ENCODE results near the gene KIAA1328. TPM values are rescaled to one million over a fixed set of nuclear protein-coding genes. Genes with fewer than 3 reads are reported as not detected.
"Not testable (repeated sequence)": the region's sequence is repeated elsewhere in the genome, so short reads cannot be mapped to it uniquely, and the experiment has no call there.

The KIAA1328 gene
- polyA plus RNA-seq, 4 donors = 8.9 to 11.3 (median 9.9) TPM

- DNase-seq (ENCODE audit: low read depth in 4 of 4, low spot score in 3 of 4) = not testable (repeated sequence)
Observed at GRCh38 chr18:36879796-36880195, 50.9 kb downstream of the KIAA1328 start.

DNA sequence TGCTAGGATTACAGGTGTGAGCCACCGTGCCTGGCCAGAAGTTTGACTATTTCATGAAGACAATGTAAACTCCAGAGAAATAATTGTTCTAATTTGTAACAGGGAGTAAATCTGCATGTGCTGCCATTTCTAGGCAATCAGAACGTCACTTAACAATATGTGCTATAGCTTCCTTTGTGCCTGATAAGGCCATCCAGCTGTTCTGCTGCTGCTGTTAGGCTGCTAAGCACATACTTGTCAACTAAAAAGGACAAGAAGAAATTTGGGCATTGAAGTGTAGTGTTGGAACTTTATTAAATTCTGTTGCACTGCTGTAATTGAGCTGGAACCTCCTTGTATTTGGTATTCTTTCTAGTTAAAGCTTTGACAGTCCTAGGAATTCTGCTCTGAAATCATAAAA is 57.1 kb downstream of the KIAA1328 start:
- no peak for DNase-seq (ENCODE audit: low read depth in 4 of 4, low spot score in 3 of 4)

DNA sequence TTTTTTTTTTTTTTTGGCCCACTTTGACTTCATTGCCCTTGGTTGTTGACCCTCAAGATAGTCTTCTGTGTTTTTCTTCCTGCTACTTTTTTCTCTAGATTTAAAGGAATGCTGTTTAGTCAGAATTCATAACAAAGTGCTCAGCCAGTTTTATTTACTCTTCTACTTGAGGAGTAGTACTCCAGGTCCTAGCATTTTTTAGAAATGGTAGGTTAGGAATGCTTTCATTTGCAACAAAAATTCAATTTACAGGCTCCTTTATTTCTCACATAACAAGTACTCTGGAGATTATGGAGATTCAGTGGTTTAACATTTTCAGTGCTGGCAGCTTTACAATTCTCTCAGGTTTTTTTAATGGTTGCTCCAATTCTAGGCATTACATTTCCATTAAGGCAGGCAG is 58.2 kb downstream of the KIAA1328 start:
- DNase-seq (ENCODE audit: low read depth in 4 of 4, low spot score in 3 of 4) = no peak

- no peak for DNase-seq (ENCODE audit: low read depth in 4 of 4, low spot score in 3 of 4)
Observed at GRCh38 chr18:36887864-36888263, 58.9 kb downstream of the KIAA1328 start.

- DNase-seq (ENCODE audit: low read depth in 4 of 4, low spot score in 3 of 4) = no peak
Observed at GRCh38 chr18:36888778-36889177, 59.9 kb downstream of the KIAA1328 start.

DNA sequence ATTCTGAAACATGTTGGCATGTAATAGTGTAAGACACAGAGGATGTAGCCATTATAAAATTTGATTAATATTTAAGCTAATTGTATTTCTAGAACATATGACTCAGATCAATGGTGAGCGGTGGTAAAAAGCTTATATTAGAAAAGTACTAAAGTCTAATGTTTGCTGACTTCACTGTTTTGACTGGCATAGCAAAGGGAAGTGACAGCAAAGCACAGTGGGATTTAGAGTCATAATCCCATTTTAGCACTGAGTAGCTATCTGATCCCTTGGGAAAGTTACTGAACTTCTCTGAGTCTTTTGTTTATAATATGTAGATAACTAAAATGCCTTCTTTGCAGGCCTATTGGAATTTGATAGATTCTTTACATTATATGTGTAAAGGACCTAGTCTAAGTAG is 60.4 kb downstream of the KIAA1328 start:
- DNase-seq (ENCODE audit: low read depth in 4 of 4, low spot score in 3 of 4) = no peak

GRCh38 chr18:36889742-36890141 is 60.8 kb downstream of the KIAA1328 start:
- no peak for DNase-seq (ENCODE audit: low read depth in 4 of 4, low spot score in 3 of 4)

DNA sequence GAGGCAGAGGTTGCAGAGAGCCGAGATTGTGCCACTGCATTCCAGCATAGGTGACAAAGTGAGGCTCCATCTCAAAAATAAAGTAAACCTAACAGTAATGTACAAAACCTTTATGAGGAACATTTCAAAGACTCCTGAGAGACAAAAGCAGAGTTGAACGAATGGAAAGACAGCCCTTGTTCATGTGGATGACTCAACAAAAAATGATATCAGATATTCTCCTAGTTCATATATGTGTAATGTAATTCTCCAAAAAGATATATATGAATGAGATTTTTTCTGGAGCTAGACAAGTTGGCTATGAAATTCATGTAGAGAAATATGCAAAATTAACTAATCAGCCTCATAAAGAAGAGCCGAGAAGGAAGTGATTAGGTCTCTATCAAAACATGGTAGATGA is 61.7 kb downstream of the KIAA1328 start:
- no peak for DNase-seq (ENCODE audit: low read depth in 4 of 4, low spot score in 3 of 4)

- no peak for DNase-seq (ENCODE audit: low read depth in 4 of 4, low spot score in 3 of 4)
Observed at GRCh38 chr18:36893227-36893626, 64.3 kb downstream of the KIAA1328 start.

DNA sequence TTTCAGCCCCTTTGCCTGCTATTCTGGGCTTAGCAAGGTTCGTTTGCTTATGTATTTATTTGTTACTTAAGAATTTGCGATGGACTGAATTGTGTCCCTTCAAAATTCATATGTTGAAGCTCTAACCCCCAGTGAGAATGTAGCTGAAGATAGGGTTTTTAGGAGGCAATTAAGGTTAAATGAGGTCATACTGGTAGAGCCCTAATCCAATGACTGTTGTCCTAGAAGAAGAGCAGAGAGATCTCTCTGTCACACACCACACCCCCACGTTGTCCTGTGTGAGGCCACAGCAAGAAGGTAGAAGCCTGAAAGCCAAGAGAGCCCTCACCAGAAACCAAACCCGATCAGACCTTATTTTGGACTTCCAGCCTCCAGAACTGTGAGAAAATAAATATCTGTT is 66.7 kb downstream of the KIAA1328 start:
- DNase-seq (ENCODE audit: low read depth in 4 of 4, low spot score in 3 of 4) = no peak

GRCh38 chr18:36897253-36897652 is 68.3 kb downstream of the KIAA1328 start:
- DNase-seq (ENCODE audit: low read depth in 4 of 4, low spot score in 3 of 4) = no peak

- DNase-seq (ENCODE audit: low read depth in 4 of 4, low spot score in 3 of 4) = no peak
Observed at GRCh38 chr18:36899289-36899688, 70.4 kb downstream of the KIAA1328 start.

DNA sequence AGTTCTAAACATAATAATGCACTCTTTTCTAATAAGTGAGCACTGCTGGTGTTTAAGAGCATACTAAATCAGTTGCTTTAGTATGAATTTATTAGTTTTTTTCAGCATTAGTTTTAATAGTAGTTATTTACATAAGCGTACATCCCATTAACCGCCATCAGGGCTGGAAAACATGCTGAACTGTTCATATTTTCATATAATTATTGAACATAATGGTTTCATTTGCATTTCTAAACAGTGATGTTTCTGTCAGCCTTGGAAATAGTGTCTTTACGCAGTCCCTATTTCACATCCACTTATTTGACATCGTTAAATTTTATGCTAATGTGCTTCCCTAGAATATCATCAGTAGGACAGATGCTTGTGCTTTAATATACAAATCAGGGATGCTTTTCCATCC is 71.5 kb downstream of the KIAA1328 start:
- no peak for DNase-seq (ENCODE audit: low read depth in 4 of 4, low spot score in 3 of 4)

DNA sequence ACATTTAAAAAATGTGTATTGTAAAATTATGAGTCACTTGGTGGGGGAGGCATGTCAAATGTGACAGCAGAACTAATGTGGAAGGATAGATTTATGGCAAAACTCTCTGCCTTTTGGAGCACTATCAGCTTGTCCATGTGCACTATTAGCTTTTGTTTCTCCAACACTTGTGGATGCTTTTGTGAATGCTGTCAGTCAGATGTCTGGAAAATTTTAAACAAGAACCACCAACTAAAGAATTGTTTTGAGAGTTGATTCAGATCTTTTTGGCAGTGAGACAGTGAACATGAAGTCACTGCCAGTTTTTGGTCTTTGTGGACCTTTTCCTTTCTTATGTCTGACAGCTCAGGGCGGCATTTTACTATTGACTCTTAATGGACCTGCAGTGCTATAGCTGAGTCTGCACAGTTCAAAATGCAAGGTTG is 72.4 kb downstream of the KIAA1328 start:
- DNase-seq (ENCODE audit: low read depth in 4 of 4, low spot score in 3 of 4) = no peak

- DNase-seq (ENCODE audit: low read depth in 4 of 4, low spot score in 3 of 4) = no peak
Observed at GRCh38 chr18:36903215-36903928, 74.4 kb downstream of the KIAA1328 start.

DNA sequence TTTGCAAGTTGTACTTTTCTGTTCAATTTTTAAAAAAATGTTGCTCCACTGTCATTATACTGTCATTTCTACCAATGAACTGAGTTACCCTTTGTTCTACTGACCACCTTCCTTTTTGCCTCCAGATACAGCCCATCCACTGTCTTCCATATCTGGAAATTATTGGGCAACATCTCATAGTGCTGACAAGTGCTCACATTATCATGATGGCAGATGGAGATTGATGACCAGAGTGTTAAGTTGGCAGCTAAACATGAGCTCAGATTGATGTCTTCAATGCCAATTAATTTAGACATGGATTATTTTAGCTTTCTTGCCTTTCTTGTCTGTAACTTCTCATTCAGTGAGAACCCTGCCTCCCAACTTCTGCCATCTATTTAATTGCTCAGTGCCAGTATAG is 76.6 kb downstream of the KIAA1328 start:
- no peak for DNase-seq (ENCODE audit: low read depth in 4 of 4, low spot score in 3 of 4)

DNA sequence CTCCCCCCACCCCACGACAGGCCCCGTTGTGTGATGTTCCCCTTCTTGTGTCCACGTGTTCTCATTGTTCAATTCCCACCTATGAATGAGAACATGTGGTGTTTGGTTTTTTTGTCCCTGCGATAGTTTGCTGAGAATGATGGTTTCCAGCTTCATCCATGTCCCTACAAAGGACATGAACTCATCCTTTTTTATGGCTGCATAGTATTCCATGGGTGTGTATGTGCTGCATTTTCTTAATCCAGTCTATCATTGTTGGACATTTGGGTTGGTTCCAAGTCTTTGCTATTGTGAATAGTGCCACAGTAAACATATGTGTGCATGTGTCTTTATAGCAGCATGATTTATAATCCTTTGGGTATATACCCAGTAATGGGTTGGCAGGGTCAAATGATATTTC is 80.4 kb downstream of the KIAA1328 start:
- DNase-seq (ENCODE audit: low read depth in 4 of 4, low spot score in 3 of 4) = not testable (repeated sequence)

DNA sequence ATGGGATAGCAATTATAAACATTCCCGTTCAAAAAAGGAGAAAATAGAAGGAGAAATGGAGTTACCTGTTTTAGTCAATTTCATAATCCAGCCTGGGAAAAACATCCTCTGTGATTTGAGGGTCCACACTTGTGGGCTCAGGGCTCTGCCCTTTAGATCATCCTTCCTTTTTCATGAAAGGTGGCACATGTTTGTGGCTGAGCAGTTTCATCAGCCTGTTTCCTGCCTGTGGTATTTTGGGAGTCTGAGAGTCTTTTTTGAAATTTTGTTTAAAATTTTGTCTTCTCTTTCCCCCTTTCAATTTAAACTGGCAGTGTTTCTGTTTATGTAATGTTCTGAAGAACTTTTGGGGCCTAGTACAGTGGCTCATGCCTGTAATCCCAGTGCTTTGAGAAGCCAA is 84.0 kb downstream of the KIAA1328 start:
- no peak for DNase-seq (ENCODE audit: low read depth in 4 of 4, low spot score in 3 of 4)

DNA sequence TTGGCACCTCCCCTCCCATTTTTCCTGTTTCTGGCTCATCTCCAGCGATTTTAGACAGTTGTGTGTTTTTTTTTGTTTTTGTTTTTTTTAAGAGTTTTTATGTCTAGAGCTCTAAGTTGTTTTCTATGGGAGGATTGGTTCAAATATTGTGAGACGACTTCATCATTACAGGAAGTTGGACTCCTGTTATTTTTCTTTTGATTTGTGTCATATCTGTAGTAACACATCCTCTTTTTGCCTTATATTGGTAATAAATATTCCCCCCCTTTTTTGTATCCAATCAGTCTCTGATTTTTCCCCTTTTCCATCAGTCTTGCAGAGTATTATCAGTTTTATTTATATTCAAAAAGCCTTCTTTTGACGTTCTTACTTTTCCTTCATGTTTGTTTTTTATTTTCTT is 89.0 kb downstream of the KIAA1328 start:
- DNase-seq (ENCODE audit: low read depth in 4 of 4, low spot score in 3 of 4) = no peak

DNA sequence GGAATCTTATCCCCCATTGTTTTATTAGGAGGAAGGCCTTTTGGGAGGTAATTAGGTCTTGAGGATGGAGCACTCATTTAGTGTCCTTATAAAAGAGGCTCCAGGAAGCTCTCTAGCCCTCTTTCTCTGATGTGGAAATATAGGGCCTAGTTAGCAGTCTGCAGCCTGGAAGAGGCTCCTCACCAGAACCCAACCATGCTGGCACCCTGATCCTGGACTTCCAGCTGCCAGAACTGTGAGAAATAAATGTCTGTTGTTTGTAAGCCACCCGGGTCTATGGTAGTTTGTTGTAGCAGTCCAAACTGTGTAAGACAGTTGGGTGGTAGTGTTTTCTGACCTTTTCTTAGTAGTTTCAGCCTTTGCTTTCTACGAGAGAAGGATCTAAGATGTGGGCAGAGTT is 100.7 kb downstream of the KIAA1328 start:
- no peak for DNase-seq (ENCODE audit: low read depth in 4 of 4, low spot score in 3 of 4)

DNA sequence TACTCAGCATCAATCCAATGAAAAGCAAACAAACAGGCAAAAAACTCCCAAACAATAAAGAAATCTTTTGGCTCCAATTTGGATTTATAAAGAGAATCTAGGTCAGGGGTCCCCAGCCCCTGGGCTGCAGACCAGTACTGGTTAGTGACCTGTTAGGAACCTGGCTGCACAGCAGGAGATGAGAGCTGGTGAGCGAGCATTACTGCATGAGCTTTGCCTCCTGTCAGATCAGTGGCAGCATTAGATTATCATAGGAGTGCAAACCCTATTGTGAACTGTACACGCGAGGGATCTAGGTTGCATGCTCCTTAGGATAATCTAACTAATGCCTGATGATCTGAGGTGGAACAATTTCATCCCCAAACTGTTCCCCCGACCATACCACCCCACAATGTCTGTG is 102.2 kb downstream of the KIAA1328 start:
- no peak for DNase-seq (ENCODE audit: low read depth in 4 of 4, low spot score in 3 of 4)

DNA sequence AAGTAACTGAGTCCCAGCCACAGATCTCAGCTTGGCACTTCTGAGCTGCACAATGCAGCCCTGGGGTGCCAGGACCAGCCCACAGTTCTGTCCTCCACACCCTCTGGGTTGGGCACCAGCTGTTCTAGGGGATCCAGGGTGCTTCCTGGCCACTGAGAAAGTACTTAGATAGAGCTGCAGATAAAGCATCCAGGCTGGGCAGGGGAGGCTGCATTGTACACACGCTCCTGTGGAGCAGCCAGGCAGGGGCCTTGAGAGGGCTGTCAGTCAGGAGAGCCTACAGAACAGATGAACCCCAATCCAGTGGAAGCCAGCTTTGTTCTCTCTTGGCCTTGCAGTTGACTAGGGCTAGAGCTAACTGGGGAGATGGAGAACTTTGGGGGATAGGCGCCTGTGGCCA is 104.6 kb downstream of the KIAA1328 start:
- DNase-seq (ENCODE audit: low read depth in 4 of 4, low spot score in 3 of 4) = no peak

GRCh38 chr18:36934884-36935283 is 106.0 kb downstream of the KIAA1328 start:
- DNase-seq (ENCODE audit: low read depth in 4 of 4, low spot score in 3 of 4) = no peak

Measured in right renal pelvis (tissue), 4 donors.